SK-N-SH (cell line): ENCODE results near the gene PLA2G2D. TPM values are rescaled to one million over a fixed set of nuclear protein-coding genes. Genes with fewer than 3 reads are reported as not detected.

Source experiments
- CTCF ChIA-PET: fragments of 300-600, 350-600 bp; formaldehyde crosslinking; extraction: SDS; loops from one replicate; lab custom pipeline; 2021; lab: Yijun Ruan, JAX
- POLR2A ChIA-PET: fragments of 350-600 bp; sonication (Branson Sonifier 250); formaldehyde crosslinking; extraction: SDS; loops from one replicate; lab custom pipeline; 2020; ENCODE audit warnings: antibody characterized with exemption, inconsistent platforms; lab: Yijun Ruan, JAX
- DNase-seq: peaks from one replicate; pipeline ENCODE4 v3.0.0; 2012
- H2AFZ ChIP-seq: fragments of 200-600 bp; sonication (generic); 2 replicates; pipeline ENCODE4 v1.8.1; 2016; ENCODE audit warnings: antibody characterized with exemption, mild to moderate bottlenecking, low read depth
- H3F3A ChIP-seq: fragments of 200-600 bp; sonication (generic); replicated peaks from 2 replicates; pipeline ENCODE3; 2016; ENCODE audit warnings: antibody characterized with exemption, mild to moderate bottlenecking; ENCODE audit not compliant: insufficient read depth
- H3K27ac ChIP-seq, 2 experiments: fragments of 200-500 bp in 1 of 2; fragments of 200-600 bp in 1 of 2; sonication (Bioruptor generic) in 1 of 2; sonication (generic), shearing (Covaris generic) in 1 of 2; 2 replicates each; pipeline versions ENCODE4 v1.5.1 to v1.6.1; 2014 to 2016; ENCODE audit warnings: low read depth in 2 of 2, inconsistent platforms in 1 of 2, low read length in 1 of 2, mild to moderate bottlenecking in 1 of 2, mixed read lengths in 1 of 2
- H3K27me3 ChIP-seq: fragments of 200-600 bp; sonication (generic), shearing (Covaris generic); 2 replicates; pipeline ENCODE4 v1.6.1; 2016; ENCODE audit warnings: mixed run types; ENCODE audit not compliant: insufficient read depth
- H3K36me3 ChIP-seq, 2 experiments: fragments of 200-500 bp in 1 of 2; fragments of 200-600 bp in 1 of 2; sonication (Bioruptor generic) in 1 of 2; sonication (generic) in 1 of 2; replicated peaks in 1 of 2; 2 replicates each; pipeline versions ENCODE3 to v1.5.1; 2014 to 2016; ENCODE audit warnings: low read length in 1 of 2, mild to moderate bottlenecking in 1 of 2; ENCODE audit not compliant: insufficient read depth in 2 of 2, control insufficient read depth in 1 of 2
- H3K4me1 ChIP-seq, 2 experiments: fragments of 200-500 bp in 1 of 2; fragments of 200-600 bp in 1 of 2; sonication (Bioruptor generic) in 1 of 2; sonication (generic), shearing (Covaris generic) in 1 of 2; 2 replicates each; pipeline versions ENCODE4 v1.5.1 to v1.6.1; 2014 to 2016; ENCODE audit warnings: low read depth in 1 of 2, low read length in 1 of 2, mixed run types in 1 of 2; ENCODE audit not compliant: insufficient read depth in 2 of 2, control insufficient read depth in 1 of 2
- H3K4me2 ChIP-seq: fragments of 200-600 bp; sonication (generic), shearing (Covaris generic); 2 replicates; pipeline ENCODE4 v1.6.1; 2017; ENCODE audit warnings: mixed run types
- H3K4me3 ChIP-seq, 2 experiments: fragments of 200-500 bp in 1 of 2; fragments of 200-600 bp in 1 of 2; sonication (Bioruptor generic) in 1 of 2; sonication (generic), shearing (Covaris generic) in 1 of 2; 2 replicates each; pipeline versions ENCODE4 v1.5.1 to v1.8.1; 2014 to 2016; ENCODE audit warnings: low read depth in 2 of 2, inconsistent platforms in 1 of 2, low read length in 1 of 2, mild to moderate bottlenecking in 1 of 2, mixed read lengths in 1 of 2, moderate library complexity in 1 of 2
- H3K79me2 ChIP-seq: fragments of 200-600 bp; sonication (generic); 2 replicates; pipeline ENCODE4 v1.8.1; 2017; ENCODE audit warnings: mild to moderate bottlenecking; ENCODE audit not compliant: insufficient read depth
- H3K9ac ChIP-seq: fragments of 200-600 bp; sonication (generic); 2 replicates; pipeline ENCODE4 v1.6.1; 2017; ENCODE audit warnings: mixed run types
- H3K9me2 ChIP-seq: fragments of 200-600 bp; sonication (generic); 2 replicates; pipeline ENCODE4 v1.6.1; 2017; ENCODE audit warnings: mixed run types
- H3K9me3 ChIP-seq: fragments of 200-600 bp; sonication (generic); 2 replicates; pipeline ENCODE4 v1.6.1; 2017; ENCODE audit warnings: mixed run types, mild to moderate bottlenecking, moderate library complexity
- H4K20me1 ChIP-seq: fragments of 200-600 bp; sonication (generic); 2 replicates; pipeline ENCODE4 v1.6.1; 2017; ENCODE audit warnings: mild to moderate bottlenecking, mixed run types; ENCODE audit not compliant: insufficient read depth
- CTCF ChIP-seq: fragments of 200-600 bp; sonication (generic); IDR thresholded peaks from 2 replicates; pipeline ENCODE4 v1.6.1; 2017; ENCODE audit warnings: antibody characterized with exemption, mild to moderate bottlenecking, moderate library complexity
- EP300 ChIP-seq, 2 experiments: IDR thresholded peaks; 2 replicates each; pipeline versions ENCODE4 v1.4.0 to v1.6.1; 2012; ENCODE audit warnings: borderline replicate concordance in 1 of 2, low read depth in 1 of 2, low read length in 1 of 2
- EZH2phosphoT487 ChIP-seq: fragments of 200-600 bp; sonication (generic); IDR thresholded peaks from 2 replicates; pipeline ENCODE4 v1.6.1; 2017; ENCODE audit warnings: low read depth, mixed run types, mild to moderate bottlenecking, antibody characterized with exemption, moderate library complexity, borderline replicate concordance
- GATA2 ChIP-seq: sonication (generic); formaldehyde crosslinking; IDR thresholded peaks from 2 replicates; pipeline ENCODE4 v1.5.0; 2020; ENCODE audit warnings: mild to moderate bottlenecking, missing genetic modification reagents
- JUND ChIP-seq: IDR thresholded peaks from 2 replicates; pipeline ENCODE4 v1.4.0; 2012
- MAX ChIP-seq: IDR thresholded peaks from 2 replicates; pipeline ENCODE4 v1.4.0; 2012; ENCODE audit warnings: low read depth
- RAD21 ChIP-seq: IDR thresholded peaks from 2 replicates; pipeline ENCODE4 v1.6.1; 2012; ENCODE audit warnings: mild to moderate bottlenecking, low read length
- REST ChIP-seq: IDR thresholded peaks from 2 replicates; pipeline ENCODE4 v1.6.1; 2012; ENCODE audit warnings: mild to moderate bottlenecking, low read depth, low read length, moderate library complexity
- RXRA ChIP-seq: IDR thresholded peaks from 2 replicates; pipeline ENCODE4 v1.4.0; 2012; ENCODE audit warnings: low read depth, mild to moderate bottlenecking, borderline replicate concordance
- SMC3 ChIP-seq: IDR thresholded peaks from 2 replicates; pipeline ENCODE4 v1.6.1; 2012; ENCODE audit warnings: low read depth, low read length, improper control_type of control experiment
- TCF12 ChIP-seq: IDR thresholded peaks from 2 replicates; pipeline ENCODE4 v1.4.0; 2012
- USF2 ChIP-seq: fragments of 150-350 bp; IDR thresholded peaks from 2 replicates; pipeline ENCODE4 v1.6.1; 2017; ENCODE audit warnings: antibody characterized with exemption, low read length, low read depth, borderline replicate concordance
- YY1 ChIP-seq: IDR thresholded peaks from 2 replicates; pipeline ENCODE4 v1.4.0; 2012; ENCODE audit warnings: low read depth, mild to moderate bottlenecking
- WGBS: methylation state at CpG from one replicate; pipeline ENCODE4 v1.1.6; 2017; ENCODE audit warnings: low lambda C conversion rate; 5-methylcytosine and 5-hydroxymethylcytosine counted together
- polyA plus RNA-seq, 3 experiments: library from polyadenylated mRNA; depleted of rRNA; stranded (reverse); fragments of >200 nt; gene quantifications; 2 replicates each; pipeline ENCODE4 v1.2.3, GENCODE V29; 2012
- TF ChIP-seq, protein P1 (sequence below): IDR thresholded peaks from 2 replicates; pipeline ENCODE4; 2012
- TF ChIP-seq, protein P2 (sequence below): IDR thresholded peaks from 2 replicates; pipeline ENCODE4 v1.4.0; 2012; ENCODE audit warnings: low read depth, borderline replicate concordance

PLA2G2D gene
- polyA plus RNA-seq, 1 of the 3 experiments (the other 2 are of a cell fraction) = not detected

- no peak for TF ChIP-seq USF2
- no peak for TF ChIP-seq EP300 (IDR thresholded peaks at IDR 0.05; ENCODE audit: borderline replicate concordance in 1 of 2, low read depth in 1 of 2, low read length in 1 of 2)
- TF ChIP-seq, protein P1, sequence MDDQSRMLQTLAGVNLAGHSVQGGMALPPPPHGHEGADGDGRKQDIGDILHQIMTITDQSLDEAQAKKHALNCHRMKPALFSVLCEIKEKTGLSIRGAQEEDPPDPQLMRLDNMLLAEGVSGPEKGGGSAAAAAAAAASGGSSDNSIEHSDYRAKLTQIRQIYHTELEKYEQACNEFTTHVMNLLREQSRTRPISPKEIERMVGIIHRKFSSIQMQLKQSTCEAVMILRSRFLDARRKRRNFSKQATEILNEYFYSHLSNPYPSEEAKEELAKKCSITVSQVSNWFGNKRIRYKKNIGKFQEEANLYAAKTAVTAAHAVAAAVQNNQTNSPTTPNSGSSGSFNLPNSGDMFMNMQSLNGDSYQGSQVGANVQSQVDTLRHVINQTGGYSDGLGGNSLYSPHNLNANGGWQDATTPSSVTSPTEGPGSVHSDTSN = no peak
- no peak for TF ChIP-seq JUND
- no peak for TF ChIP-seq YY1
- TF ChIP-seq REST = no peak
- no peak for TF ChIP-seq TCF12
- TF ChIP-seq, protein P2, sequence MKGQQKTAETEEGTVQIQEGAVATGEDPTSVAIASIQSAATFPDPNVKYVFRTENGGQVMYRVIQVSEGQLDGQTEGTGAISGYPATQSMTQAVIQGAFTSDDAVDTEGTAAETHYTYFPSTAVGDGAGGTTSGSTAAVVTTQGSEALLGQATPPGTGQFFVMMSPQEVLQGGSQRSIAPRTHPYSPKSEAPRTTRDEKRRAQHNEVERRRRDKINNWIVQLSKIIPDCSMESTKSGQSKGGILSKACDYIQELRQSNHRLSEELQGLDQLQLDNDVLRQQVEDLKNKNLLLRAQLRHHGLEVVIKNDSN = no peak
- TF ChIP-seq EZH2phosphoT487 = no peak
- no peak for TF ChIP-seq SMC3
These were observed 16.5 kb downstream of the PLA2G2D start (continued) for GRCh38 chr1:20102875-20103274.

GRCh38 chr1:20100632-20101355 lies 18.5 kb downstream of the PLA2G2D start:
- Histone ChIP-seq H2AFZ (no peak overlapping the region), H3K9me2 (no peaks in the 10 kb centered on the region), H3F3A (no peaks in the 10 kb centered on the region), H3K4me3 (no peak overlapping the region; a peak in 1 of 4 replicates), H3K36me3 (no peaks in the 10 kb centered on the region), H3K27ac (no peak overlapping the region), H3K4me2 (no peak overlapping the region), H3K9ac (no peak overlapping the region), H3K9me3 (no peaks in the 10 kb centered on the region), H4K20me1 (no peaks in the 10 kb centered on the region), H3K4me1 (no peaks in the 10 kb centered on the region), H3K79me2 (no peaks in the 10 kb centered on the region), H3K27me3 (peaks cover 14% of the 10 kb centered on the region; the same call in 1 of the 2 replicates)
- CTCF ChIA-PET = interaction anchor here (0.6 to 2.5 kb wide), 11 partner anchors 8 to 393 kb away, joined by 3 to 13 read pairs (median 4); no protein-coding TSS in a partner anchor
- TF ChIP-seq RAD21 = peak; percentile 76
- peak; percentile 14; the same call in 1 of the 2 replicates for TF ChIP-seq MAX
- peak; percentile 70 for TF ChIP-seq SMC3
- TF ChIP-seq RXRA = no peak
- peak; percentile 74 for TF ChIP-seq CTCF
- no peak for TF ChIP-seq GATA2
- POLR2A ChIA-PET = no interaction called here
- 26% methylated on average over 8 of the region's 14 CpGs for WGBS
- DNase-seq = peak; percentile 70
